ENCODE results near the gene PFKFB3.

Gene PFKFB3

GRCh38 chr10:6218692-6219493 is 16.2 kb downstream of the PFKFB3 start:
- FAIRE-seq = no peak
- DNase-seq (ENCODE audit: insufficient read length, low spot score) = no peak

- FAIRE-seq (no peak), DNase-seq (ENCODE audit: insufficient read length, low spot score) (no peak)
Measured at GRCh38 chr10:6219494-6219836, 16.7 kb downstream of the PFKFB3 start.

GRCh38 chr10:6220418-6221191 is 17.9 kb downstream of the PFKFB3 start:
- DNase-seq (ENCODE audit: insufficient read length, low spot score) (no peak), FAIRE-seq (no peak)

- no peak for DNase-seq (ENCODE audit: insufficient read length, low spot score)
- FAIRE-seq = no peak
Measured at GRCh38 chr10:6221192-6221940, 18.6 kb downstream of the PFKFB3 start.

- DNase-seq (ENCODE audit: insufficient read length, low spot score) (no peak), FAIRE-seq (no peak)
Measured at GRCh38 chr10:6221971-6222751, 19.4 kb downstream of the PFKFB3 start.

- no peak for DNase-seq (ENCODE audit: insufficient read length, low spot score)
- FAIRE-seq = no peak
Measured at GRCh38 chr10:6222755-6223154, 20.0 kb downstream of the PFKFB3 start.

- FAIRE-seq (no peak), DNase-seq (ENCODE audit: insufficient read length, low spot score) (no peak)
Measured at GRCh38 chr10:6223981-6224380, 21.2 kb downstream of the PFKFB3 start.

GRCh38 chr10:6224781-6225180 is 22.0 kb downstream of the PFKFB3 start:
- FAIRE-seq (no peak), DNase-seq (ENCODE audit: insufficient read length, low spot score) (no peak)

GRCh38 chr10:6225263-6225814 is 22.6 kb downstream of the PFKFB3 start:
- FAIRE-seq (no peak), DNase-seq (ENCODE audit: insufficient read length, low spot score) (no peak)

GRCh38 chr10:6226216-6226615 is 23.5 kb downstream of the PFKFB3 start:
- DNase-seq (ENCODE audit: insufficient read length, low spot score) (no peak), FAIRE-seq (no peak)

GRCh38 chr10:6227346-6227745 is 24.6 kb downstream of the PFKFB3 start:
- DNase-seq (ENCODE audit: insufficient read length, low spot score) = no peak
- no peak for FAIRE-seq

GRCh38 chr10:6228010-6228511 is 25.3 kb downstream of the PFKFB3 start:
- DNase-seq (ENCODE audit: insufficient read length, low spot score) (no peak), FAIRE-seq (no peak)

- no peak for FAIRE-seq
Measured at GRCh38 chr10:6228647-6229046, 25.9 kb downstream of the PFKFB3 start.

GRCh38 chr10:6229290-6229689 is 26.6 kb downstream of the PFKFB3 start:
- FAIRE-seq = no peak
- DNase-seq (ENCODE audit: insufficient read length, low spot score) = no peak

More at GRCh38 chr10:6228647-6229046, 25.9 kb downstream of the PFKFB3 start:
- DNase-seq (ENCODE audit: insufficient read length, low spot score) = no peak

GRCh38 chr10:6229746-6230145 is 27.0 kb downstream of the PFKFB3 start:
- FAIRE-seq (no peak), DNase-seq (ENCODE audit: insufficient read length, low spot score) (no peak)

- no peak for DNase-seq (ENCODE audit: insufficient read length, low spot score)
- no peak for FAIRE-seq
Measured at GRCh38 chr10:6230315-6230714, 27.6 kb downstream of the PFKFB3 start.

GRCh38 chr10:6231146-6231545 is 28.4 kb downstream of the PFKFB3 start:
- FAIRE-seq (no peak), DNase-seq (ENCODE audit: insufficient read length, low spot score) (no peak)

- FAIRE-seq (no peak), DNase-seq (ENCODE audit: insufficient read length, low spot score) (no peak)
Measured at GRCh38 chr10:6231730-6232129, 29.0 kb downstream of the PFKFB3 start.

- DNase-seq (ENCODE audit: insufficient read length, low spot score) (no peak), FAIRE-seq (no peak)
Measured at GRCh38 chr10:6232225-6232807, 29.6 kb downstream of the PFKFB3 start.
